Measurements from ENCODE around the gene RUNX3.
"Not testable (repeated sequence)": the region's sequence is repeated elsewhere in the genome, so short reads cannot be mapped to it uniquely, and the experiment has no call there.

The RUNX3 gene

DNA sequence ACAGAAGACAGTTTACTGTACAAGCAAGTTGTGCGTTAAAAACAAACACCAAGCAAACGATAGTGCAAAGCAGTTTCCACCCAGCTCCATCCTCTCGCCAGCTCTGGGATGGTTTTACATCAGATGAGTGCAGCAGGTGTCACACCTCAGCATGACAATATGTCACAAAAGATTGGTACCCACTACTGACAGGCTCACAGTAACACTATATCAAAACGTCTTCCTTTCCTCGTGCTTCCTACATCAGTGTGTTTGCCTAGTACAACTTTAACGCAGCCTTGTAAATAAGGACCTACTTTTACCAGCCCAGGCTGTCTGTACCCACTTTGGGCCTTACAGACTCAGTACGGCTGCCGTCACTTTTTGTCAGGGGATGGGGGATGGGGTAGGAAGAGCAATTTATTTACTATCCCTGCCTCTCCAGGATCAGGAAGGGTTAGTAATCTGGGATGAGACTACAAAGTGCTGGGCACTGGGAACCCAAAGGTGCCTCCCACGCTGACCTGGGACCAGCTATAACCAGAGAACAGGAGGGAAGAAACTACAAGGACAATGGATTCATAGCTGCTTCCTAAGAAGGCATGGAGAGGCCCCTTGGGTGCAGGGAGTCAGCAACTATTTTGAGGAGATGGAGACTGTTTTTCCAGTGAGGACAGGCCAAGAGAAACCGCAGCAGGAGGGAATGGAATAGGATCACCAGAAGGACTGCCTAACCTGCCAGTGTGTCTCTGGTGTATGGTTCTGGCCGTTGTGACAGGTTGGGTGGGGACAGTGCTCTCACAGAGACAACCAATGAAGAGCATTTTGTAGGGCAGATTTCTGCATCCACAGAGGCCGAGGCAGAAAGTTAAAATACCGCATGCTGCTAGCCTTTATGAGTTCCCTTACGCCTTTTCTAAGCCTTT is 30.2 kb downstream of the RUNX3 start:
- no peak for DNase-seq

DNA sequence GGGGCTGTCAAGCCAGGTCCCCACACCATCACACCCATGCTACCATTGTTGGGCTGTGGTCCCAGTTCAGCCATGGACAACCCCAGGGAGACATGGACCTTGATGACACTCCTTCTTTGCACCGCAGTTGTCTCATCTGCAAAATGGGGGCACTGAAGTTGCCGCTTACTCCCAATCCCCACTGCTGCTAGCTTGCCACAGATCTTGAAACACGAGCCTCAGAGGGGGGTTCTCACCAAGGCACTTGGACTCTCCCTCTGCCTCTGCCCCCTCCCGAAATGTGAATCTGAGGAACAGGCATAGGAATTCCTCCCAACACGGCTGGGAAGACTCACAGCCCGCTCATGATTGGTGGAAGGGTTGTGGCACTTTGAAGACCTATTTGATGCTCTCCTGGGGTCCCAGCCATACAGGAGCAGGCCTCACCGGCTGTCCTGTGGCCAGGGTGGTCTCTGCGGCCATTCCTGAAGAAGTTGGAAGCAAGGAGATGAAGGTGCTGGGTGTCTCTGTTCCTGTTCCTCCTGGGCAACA is 31.1 kb downstream of the RUNX3 start:
- DNase-seq = no peak

DNA sequence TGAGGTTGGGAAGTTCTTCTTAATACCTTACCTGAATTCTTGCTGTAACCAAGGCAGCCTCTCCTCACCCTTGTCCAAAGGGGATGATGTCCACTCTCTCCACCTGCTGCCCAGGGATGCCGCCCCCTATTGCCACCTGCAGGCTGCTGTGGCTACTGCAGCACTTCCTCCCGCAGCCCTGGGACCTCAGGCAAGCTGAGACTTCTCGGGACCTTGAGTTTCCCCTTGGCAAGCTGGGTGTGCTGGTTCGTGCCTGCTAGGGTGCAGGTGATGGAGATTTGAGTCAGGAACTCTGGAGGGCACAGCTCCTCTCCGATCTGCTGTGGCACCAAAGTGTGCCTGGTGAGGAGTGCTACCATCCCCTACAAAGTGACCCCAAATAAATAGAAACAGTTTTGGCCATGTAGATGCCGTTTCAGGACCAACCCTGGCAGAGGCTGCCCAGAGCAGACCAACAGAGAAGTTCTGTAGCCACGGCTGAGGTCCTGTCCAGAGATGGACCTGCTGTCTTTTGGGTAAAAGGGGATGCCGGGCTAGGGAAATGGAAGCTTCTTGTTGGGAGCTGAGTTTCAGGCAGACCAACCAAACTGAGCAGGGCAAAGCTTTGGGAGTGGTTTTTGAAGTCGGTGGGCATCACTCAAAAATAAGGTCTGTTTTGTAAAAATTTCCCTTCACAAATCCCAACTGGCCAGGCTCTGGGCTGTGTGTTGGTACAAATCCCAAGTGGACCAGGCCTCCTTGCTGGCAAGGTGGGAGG is 31.7 kb downstream of the RUNX3 start:
- DNase-seq = no peak

DNA sequence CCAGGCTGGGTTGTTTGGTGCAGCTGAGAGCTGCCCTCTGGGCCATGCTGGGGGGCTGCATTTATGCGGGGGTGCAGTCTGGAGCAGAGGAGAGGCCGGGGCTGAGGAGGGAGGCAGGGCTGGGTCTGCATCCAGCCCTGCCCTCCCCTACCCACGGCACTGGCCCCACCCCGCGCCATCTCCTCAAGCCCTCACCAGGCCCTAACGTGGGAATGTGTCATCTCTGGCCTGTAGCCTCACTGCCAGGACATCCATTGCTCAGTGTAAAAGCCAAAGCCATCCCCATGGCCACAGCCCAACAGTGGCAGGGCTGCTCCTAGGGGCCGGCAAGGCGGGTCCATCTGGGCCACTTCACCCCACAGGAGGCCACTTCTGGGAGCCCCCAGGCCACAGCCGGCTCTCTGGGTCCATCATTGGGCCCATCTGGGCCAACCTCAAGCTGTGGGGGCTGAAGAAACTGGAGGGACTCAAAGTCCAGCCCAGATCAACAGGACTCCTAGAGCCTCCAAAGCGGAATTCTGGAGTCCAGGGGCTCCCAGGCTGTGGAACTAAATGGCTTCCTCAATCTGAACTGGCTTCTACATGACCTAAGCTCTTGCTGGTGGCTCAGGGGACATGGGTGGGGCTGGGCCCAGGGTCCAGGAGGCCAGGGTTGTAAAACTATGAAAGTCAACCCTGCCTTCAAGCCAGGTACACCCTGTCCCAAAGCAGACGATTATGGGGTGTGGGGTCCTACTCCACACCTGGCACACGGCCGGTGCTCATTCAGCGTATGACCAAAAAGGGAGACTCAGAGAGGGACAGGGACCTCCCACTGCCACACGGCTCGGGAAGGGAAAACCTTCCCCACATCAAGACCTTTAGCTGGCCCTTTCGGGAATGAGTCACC is 32.6 kb downstream of the RUNX3 start:
- DNase-seq = no peak

DNA sequence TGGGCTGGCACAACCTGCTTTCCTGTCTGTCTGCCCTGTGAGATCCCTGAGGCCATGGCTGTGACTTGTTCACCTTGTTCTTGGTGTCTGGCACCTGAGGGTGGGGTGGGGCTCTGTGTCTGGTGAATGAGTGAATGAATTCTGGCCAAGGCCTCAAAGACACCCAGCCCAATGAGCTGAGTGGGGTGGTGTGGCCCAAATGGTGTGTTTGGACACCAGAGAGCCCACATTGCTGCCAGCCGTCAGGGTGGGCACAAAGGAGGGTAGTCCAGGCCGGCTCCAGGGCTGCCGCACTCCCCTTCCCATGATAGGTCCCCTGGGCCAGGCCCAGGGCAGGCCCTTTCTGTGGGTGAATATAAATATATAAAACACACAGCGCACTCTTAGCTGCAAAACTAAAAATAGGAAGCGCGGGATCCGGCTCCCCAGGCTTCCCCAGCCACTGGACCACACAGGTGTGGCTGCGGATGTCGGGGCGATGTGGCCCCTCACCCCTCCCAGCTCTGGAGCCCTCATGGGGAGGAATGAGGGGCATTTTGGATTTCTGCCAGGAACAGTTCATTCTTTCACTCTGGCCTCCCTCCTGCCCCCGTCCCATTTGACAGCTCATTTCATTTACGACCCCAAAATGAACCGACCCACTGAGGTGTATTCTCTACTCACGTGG is 33.3 kb downstream of the RUNX3 start:
- no peak for DNase-seq

DNA sequence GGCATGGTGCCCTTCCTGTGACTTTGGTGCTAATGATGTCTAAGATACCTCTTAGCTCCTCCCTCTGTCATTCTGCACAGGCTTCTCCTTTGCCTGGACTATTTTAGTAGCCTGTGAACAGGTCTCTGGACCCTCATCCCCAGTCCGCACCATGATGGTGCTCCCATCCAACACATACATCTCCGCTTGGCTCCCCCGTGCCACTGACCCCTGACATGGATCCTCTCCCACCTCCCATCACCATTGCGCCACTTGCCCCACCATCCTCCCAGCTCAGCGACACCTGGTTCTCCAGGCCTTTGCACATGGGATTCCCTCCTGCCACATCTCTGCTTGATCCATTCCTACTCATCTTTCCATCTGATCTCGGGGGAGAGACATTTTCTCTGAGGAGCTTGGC is 33.9 kb downstream of the RUNX3 start:
- no peak for DNase-seq

DNA sequence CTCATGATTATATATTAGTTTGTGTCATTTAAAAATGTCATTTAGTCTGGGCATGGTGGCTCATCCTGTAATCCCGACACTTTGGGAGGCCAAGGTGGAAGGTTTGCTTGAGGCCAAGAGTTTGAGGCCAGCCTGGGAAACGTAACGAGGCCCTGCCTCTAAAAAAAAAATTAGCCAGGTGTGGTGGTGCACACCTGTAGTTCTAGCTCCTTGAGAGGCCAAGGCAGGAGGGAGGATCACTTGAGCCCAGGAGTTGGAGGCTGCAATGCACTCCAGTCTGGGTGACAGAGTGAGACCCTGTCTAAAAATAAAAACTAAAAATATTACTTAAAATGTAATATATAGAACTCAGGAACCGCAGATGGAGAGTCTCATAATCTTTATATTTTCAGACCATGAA is 34.6 kb downstream of the RUNX3 start:
- DNase-seq = no peak

DNA sequence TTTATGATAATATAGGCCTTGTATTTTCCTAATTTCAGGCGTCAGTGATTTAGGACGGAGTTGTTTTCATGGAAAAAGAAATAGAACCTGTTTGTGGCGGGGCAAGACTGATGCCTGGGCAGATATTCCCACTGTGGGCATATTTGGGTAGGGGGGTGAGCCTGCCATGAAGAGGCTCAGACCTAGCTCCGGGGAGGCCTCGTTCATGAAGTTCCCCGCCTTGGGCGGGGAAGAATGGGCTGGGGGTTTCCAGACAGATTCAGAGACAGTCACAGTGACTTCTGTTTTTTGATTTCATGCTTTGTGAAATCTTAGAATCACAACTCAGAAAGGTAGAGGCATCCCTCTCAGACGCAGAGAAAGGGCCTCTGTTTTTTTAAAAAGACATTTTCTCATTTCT is 36.1 kb downstream of the RUNX3 start:
- no peak for DNase-seq

DNA sequence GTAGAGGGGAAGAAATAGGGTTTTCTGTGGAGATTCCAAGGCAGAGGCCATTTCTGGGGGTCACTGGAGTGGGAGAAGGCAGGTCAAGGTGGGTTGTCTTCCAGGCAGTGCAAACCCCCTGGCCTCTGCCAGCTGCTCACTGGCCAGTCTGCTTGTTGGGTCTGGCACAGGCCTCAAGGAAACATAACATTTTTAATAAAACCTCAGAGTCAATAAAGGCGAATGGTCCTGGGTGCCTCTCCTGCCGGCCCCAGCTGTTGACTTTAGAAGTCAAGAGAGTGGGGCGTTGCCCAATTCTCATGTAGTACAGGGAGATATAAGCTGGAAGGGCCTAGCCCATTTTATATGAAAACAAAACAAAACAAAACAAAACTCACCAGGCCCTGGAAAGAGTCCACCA is 36.6 kb downstream of the RUNX3 start:
- DNase-seq = no peak

DNA sequence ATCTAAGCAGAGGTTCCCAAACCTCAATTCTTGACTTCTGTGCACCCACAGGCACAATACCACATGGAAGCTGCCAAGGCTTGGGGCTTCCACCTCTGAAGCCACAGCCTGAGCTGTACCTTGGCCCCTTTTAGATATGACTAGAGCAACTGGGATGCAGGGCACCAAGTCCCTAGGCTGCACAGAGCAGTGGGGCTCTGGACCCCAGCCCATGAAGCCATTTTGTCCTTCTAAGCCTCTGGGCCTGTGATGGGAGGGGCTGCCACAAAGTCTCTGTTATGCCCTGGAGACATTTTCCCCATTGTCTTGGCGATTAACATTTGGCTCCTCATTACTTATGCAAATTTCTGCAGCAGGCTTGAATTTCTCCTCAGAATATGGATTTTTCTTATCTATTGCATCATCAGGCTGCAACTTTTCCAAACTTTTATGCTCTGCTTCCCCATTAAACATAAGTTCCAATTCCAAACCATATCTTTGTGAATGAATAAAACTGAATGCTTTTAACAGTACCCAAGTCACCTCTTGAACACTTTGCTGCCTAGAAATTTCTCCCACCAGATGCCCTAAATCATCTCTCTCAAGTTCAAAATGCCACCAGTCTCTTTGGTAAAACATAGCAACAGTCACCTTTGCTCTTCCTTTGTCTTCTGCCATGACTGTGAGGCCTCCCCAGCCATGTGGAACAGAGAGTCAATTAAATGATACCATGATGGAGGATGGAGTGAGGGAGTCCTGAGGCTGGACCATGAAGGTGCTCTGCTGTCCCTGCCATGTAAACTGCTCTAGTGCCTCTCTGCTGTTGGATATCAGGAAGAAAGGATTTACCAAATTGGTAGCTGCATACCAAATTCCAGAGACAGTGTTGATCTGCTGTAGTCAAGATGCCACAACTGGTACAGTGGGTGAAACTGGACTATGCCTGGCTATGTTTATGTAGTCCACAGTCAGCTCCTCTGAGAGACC is 37.6 kb downstream of the RUNX3 start:
- no peak for DNase-seq

DNA sequence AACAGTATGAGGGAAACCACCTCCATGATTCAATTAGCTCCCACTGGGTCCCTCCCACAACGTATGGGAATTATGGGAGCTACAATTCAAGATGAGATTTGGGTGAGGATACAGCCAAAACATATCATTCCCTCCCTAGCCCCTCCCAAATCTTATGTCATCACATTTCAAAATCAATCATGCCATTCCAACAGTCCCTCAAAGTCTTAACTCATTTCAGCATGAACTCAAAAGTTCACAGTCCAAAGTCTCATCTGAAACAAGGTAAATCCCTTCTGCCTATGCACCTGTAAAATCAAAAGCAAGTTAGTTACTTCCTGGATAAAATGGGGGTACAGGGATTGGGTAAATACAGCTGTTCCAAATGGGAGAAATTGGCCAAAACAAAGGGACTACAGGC is 38.7 kb downstream of the RUNX3 start:
- DNase-seq = not testable (repeated sequence)

DNA sequence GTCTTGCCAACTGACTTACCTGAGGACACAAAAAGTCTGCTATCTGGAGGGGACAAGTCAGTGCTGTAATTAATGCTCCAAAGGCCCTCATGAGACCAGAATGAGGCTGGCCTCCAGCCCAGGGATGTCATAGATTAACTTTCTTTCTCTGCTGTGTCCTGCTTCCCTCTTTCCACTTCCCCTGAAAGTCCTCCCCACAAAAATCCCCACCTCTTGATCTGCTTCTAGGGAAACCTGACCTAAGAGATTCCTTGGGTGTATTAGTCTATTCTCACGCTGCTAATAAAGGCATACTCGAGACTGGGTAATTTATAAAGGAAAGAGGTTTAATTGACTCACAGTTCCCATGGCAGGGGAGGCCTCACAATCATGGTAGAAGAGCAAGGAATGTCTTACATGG is 39.2 kb downstream of the RUNX3 start:
- DNase-seq = no peak

DNA sequence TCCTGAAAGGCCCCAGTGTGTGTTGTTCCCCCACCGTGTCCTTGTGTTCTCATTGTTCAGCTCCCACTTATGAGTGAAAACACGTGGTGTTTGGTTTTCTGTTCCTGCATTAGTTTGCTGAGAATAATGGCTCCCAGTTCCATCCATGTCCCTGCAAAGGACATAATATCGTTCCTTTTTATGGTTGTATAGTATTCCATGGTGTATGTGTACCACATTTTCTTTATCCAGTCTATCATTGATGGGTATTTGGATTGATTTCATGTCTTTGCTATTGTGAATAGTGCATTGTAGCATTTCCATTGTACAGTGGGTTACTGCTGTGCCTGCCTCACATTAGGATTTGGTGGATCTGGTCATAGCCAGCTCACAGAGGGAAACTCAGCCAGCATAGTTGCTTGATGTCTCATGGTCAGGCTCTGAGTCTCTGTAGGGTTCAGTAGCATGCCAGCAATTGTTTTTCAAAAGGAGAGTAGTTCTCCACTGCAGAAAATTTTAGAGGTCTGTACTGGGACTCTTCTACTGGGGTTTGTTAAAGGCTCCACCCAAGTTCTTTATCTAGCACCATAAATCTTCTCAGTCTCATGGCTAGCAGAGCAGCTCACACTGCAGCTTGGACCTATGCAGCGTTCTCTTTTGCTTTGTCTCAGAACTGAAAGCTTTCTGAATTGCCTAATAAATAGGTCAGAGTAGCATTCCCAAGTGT is 41.0 kb downstream of the RUNX3 start:
- DNase-seq = no peak

DNA sequence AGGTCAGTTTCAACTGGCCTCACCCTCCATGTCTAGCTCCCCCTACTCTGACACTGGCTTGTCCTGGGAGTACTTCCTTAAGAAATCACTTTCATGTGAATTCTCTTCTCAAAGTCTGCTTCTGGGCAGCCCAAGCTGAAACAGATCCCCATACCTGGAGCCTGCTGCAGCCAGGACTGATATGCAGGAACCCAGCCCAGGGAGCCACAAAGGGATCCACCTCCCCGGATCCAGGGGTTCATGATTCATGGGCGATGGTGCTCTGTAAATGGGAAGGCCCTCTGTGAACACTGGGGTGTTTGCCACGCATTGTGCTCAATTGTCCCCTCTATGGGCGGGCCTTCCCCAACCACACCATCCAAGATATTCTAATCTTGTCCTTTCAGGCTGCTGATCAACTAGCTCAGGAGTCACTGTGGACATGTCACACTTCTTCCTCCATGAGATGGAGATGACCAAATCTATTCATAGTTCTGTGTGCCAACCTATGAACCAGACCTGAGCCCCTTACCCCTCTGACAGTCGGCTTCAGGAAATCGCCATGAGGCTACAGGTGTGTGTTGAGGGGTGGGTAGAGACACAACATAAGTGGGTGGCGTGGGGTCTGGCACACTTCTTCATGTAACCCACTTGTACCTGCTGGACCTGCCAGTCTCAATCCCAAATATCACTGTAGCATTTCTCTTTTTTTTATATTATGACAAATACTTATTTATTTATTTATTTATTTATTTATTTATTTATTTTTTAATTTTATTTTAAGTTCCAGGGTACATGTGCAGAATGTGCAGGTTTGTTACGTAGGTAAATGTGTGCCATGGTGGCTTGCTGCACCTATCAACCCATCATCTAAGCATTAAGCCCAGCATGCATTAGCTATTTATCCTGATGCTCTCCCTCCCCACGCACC is 41.8 kb downstream of the RUNX3 start:
- DNase-seq = no peak

DNA sequence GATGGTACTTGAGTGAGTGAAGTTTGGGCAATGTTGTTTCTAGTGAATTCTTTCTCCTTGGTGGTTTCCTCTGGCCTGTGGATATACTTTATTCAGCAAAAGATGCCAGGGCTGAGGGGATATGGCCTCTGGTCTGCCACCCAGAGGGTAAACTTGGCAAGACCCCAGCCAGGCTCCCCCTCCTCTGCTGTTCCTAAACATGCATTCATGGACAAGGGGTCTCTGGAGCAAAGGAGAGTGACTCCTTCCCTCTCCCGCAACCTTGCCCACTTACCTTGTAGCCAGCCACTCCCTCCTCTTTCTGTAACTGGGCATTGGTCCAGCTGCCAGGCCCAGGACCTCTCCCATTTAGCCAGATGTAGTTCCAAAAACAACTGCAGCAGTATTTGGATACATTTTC is 43.8 kb downstream of the RUNX3 start:
- no peak for DNase-seq

DNA sequence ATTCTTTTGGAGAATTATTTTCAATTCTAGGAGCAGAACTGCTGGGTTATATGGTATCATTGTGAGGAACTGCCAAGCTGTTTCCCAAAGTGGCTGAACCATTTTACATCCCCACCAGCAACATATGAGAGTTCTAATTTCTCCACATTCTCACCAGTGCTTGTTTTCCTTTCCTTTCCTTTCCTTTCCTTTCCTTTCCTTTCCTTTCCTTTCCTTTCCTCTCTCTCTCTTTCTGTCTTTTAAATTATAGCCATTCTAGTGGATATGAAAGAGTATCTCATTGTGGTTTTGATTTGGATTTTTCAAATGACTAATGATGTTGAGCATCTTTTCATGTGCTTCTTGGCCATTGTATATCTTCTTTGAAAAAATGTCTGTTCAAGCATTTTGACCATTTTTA is 45.3 kb downstream of the RUNX3 start:
- no peak for DNase-seq

DNA sequence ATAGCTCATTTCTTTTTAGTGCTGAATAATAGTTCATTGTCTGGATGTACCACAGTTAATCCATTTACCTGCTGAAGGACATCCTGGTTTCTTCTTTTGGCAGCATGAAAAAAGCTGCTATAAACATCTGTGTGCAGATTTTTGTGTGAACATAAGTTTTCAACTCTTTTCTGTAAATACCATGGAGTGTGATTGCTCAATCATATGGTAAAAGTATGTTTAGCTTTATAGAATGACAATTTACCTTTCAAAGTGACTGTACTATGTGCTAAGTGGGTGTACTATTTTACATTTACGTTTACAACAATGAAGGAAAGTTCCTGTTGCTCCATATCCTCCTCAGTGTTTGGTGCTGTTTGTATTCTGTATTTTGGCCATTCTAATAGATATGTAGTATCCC is 49.0 kb downstream of the RUNX3 start:
- DNase-seq = no peak

DNA sequence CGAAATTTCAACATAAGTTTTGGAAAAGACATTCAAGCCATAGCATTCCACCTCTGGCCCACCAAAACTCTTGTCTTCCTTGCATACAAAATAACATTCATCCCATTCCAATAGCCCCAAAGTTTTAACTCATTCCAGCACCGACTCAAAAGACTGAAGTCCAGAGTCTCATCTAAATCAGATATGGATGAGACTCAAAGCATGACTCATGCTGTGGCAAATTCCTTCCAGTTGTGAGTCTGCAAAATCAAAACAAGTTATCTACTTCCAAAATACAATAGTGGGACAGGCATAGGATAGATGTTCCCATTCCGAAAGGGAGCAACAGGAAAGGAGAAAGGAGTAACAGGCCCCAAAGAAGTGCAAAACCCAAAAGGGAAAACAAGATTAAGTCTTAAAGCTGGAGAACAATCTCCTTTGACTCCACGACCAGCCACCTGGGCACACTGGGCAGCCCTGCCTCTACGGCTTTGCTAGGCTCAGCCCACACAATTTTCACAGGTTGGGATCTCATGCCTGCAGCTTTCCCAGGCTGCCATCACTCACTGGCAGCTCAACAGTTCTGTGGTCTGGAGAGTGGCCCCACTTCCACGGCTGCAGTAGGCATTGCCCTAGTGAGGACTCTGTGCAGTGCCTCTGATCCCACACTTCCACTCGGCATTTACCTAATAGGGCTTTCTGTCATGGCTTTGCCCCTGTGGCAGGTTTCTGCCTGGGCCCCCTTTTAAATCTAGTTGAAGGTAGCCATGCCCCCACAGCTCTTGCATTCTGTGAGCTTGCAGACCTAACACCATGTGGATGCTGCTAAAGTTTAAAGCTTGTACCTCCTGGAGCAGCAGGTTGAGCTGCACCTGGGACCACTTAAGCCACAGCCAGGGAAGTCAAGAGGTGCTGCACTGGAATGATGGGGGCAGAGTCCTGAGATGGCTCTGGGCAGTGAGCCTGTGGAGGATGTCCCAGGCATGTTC is 51.0 kb downstream of the RUNX3 start:
- DNase-seq = no peak

Data from NCI-H774 (cell line).